GM12878 (cell line): Measurements from ENCODE around the gene INSIG1.

Experiments
- BACH1 ChIP-seq: fragments of 450-650 bp; IDR thresholded peaks from 2 replicates; pipeline ENCODE4 v1.6.1; 2017; ENCODE audit warnings: mild to moderate bottlenecking, borderline replicate concordance
- CTCF ChIP-seq, 3 experiments: IDR thresholded peaks in 2 of 3; conservative IDR thresholded peaks in 1 of 3; 2 replicates each; pipeline ENCODE4 v1.5.1; 2011; ENCODE audit warnings: low read depth in 3 of 3, low read length in 3 of 3, mild to moderate bottlenecking in 3 of 3, control low read depth in 2 of 3, moderate library complexity in 2 of 3, inconsistent platforms in 1 of 3, mixed read lengths in 1 of 3; ENCODE audit not compliant: control insufficient read depth in 2 of 3, insufficient read depth in 1 of 3; ENCODE audit errors: extremely low read depth in 1 of 3
- JUNB ChIP-seq: IDR thresholded peaks from 2 replicates; pipeline ENCODE4 v1.6.1; 2016; ENCODE audit warnings: antibody characterized with exemption, mild to moderate bottlenecking
- MAX ChIP-seq: IDR thresholded peaks from 2 replicates; pipeline ENCODE4 v1.6.1; 2012; ENCODE audit warnings: low read depth, low read length, improper control_type of control experiment
- POLR2A ChIP-seq: IDR thresholded peaks from 2 replicates; pipeline ENCODE4 v1.6.1; 2011; ENCODE audit warnings: low read depth, mild to moderate bottlenecking, low read length
- PRDM15 ChIP-seq: fragments of 450-650 bp; formaldehyde crosslinking; IDR thresholded peaks from 2 replicates; pipeline ENCODE4 v1.4.0; 2020; ENCODE audit warnings: mild to moderate bottlenecking, moderate library complexity
- RB1 ChIP-seq: fragments of 450-650 bp; formaldehyde crosslinking; IDR thresholded peaks from 2 replicates; pipeline ENCODE4 v1.6.1; 2017; ENCODE audit warnings: mild to moderate bottlenecking, borderline replicate concordance
- RBBP5 ChIP-seq: fragments of 200-600 bp; sonication (generic); conservative IDR thresholded peaks from 2 replicates; pipeline ENCODE4 v1.6.1; 2016
- SIN3A ChIP-seq: IDR thresholded peaks from 2 replicates; pipeline ENCODE4 v1.6.1; 2012; ENCODE audit warnings: low read depth, low read length, improper control_type of control experiment
- SKIL ChIP-seq: fragments of 450-650 bp; IDR thresholded peaks from 2 replicates; pipeline ENCODE4 v1.6.1; 2017; ENCODE audit warnings: mild to moderate bottlenecking, low read depth, inconsistent platforms; ENCODE audit not compliant: poor library complexity, severe bottlenecking
- TAF1 ChIP-seq: IDR thresholded peaks from 2 replicates; pipeline ENCODE4 v1.6.1; 2011; ENCODE audit warnings: mild to moderate bottlenecking, low read depth, low read length, borderline replicate concordance

GRCh38 chr7:155300641-155301452, 3.2 kb downstream of the INSIG1 start:
- TF ChIP-seq MAX (no peak), TAF1 (no peak), RBBP5 (no peak), JUNB (no peak), CTCF (IDR thresholded peaks at IDR 0.05 in 2 of 3, conservative IDR thresholded peaks at IDR 0.05 in 1 of 3; ENCODE audit: control insufficient read depth in 2 of 3, extremely low read depth in 1 of 3, insufficient read depth in 1 of 3, low read depth in 3 of 3, low read length in 3 of 3) (no peak), PRDM15 (CRISPR knock-in tag) (no peak), RB1 (no peak), SIN3A (no peak), POLR2A (peak; percentile 56), SKIL (no peak), BACH1 (no peak)
